Middle frontal gyrus (tissue), 1 donor: ENCODE measurements around the gene NELFB.
A peak's percentile ranks its signal among the peaks of the same experiment; 100 is the strongest.

Experiments used
- DNase-seq: peaks from one replicate; pipeline ENCODE4 v3.0.0-alpha.2; 2015; ENCODE audit warnings: low spot score; ENCODE audit errors: extremely low spot score

Gene NELFB

GRCh38 chr9:137223078-137223970, 31.8 kb upstream of the NELFB start:
- peak; percentile 93 for DNase-seq

DNA sequence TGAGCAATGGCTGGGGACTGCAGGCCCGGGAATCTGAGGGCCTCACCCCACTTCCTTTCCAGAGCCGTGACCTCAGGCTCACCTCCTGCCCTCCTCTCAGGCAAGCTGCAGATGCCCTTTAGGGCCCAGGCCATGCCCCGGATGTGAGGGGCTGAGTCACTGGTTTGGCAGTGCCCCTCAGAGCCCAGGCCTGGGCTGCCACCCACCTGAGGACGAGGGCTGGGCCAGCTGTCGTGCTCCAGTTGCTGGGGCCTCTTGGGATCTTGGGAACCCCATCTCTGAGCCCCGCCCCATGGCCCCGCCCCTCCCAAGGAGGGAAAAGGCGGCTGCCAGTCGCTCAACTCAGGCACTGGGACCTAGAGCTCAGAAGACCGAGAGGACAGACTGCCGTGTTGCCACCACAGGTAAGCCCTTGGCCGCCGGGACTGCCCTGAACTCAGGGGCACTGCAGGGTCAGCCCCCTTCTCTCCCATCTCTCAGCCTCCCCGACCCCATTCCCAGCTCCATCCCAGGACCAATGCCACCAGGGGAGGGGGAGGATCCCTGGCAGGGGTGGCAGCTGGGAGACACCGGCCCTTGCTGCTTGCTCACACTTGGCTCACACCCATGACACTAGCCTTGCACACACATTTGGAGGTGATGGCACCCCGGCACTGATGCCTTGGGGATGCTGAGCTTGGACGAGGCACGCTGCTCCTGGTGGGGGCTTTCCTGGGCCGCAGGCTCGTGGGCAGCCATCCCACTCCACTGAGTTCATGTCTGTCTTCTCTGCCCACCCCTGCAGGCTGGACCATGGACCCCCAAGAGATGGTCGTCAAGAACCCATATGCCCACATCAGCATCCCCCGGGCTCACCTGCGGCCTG, 30.1 kb upstream of the NELFB start, which contains the start of gene CYSRT1:
Gene CYSRT1 (plus strand): TSS at position 345 of the 865 bp plus-strand sequence. CDS start 448 bp downstream, at position 793.
- no peak for DNase-seq

GRCh38 chr9:137225699-137226331, 29.3 kb upstream of the NELFB start:
- DNase-seq: no peak

DNA sequence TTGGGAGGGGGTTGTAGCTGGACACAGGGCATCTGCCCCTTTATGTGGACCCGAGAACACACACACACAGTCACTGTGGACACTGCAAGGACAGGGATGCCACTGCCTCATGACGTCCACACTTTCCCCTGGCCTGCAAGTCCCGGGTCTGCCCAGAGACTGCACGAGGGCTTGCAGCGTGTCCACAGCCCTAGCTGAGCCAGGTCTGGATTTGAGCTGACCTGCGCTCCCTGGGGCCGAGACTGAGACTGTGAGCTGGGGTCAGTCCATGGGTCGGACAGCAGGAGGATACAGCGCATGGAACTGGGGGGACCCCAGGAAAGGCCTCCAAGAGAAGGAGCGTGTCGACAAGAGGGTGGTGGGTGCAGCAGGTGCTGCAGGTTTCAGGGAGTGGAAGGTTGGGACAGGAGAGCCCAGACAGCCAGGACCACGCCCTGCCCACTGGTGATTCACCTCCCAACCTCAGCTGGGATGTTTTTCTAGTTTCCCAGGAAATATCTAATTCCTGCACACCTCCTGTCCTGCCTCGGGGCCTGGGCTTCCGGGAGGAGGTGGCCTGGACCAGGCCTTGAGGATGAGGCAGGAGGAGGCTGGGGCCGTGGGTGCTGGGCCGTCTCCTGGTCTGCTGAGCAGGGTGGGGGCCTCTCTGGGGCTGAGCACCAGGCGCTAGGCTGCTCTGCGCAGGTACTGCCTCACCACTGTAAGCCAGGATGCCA, 28.6 kb upstream of the NELFB start:
- DNase-seq: no peak

GRCh38 chr9:137227054-137227852, 27.9 kb upstream of the NELFB start, which contains the start of gene RNF224:
RNF224 (plus strand) TSS chr9:137227502; CDS start chr9:137228336, 834 bp downstream.
- peak; percentile 20 for DNase-seq

DNA sequence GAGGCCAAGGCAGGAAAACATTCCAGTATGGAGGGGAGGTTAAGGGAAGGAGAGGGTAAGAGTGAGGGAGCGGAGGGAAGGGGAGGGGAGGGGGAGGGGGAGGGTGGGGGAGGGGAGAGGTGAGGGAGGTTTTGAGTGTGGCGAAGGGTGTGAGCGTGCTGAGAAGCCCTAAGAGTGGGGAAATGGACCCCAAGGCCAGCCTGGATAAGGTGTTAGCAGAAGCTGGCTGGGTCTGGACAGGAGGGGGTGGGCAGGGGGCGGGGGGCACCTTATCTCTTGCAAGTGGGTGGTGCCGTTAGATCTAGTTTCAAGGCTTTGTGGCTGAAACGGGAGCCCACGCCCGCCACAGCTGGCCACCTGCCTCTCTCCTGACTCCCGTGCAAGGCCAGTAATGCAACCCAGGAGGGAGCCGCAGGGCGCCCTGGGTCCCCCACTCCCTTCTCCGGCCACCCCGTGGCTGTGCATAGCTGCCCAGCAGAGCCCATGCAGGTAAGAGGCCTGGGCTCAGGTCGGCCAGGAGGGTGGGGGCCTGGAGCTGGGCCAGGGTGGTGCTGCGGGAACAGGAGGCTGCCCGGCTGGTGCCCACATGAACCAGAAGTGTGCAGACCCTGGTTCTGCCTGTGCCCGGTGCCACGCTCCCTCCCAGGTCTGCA, 27.1 kb upstream of the NELFB start:
- DNase-seq: no peak

DNA sequence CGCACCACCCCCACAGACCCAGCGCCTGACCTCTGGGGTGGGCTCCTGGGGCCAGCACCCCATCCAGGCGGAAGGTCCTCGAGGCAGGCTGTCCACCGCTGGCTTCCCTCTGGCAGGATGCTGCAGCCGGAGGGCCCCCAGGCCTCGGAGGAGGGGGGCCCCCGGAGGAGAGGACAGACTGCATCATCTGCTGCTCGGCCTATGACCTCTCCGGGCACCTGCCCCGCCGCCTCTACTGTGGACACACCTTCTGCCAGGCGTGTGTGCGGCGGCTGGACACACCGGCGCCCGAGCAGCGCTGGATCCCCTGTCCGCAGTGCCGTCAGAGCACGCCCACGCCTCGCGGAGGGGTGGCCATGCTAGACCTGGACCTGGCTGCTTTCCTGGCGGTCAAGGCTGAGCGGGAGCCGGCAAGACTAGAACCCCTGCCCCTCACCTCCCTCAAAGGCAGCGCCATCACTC, 26.6 kb upstream of the NELFB start:
- DNase-seq: no peak

GRCh38 chr9:137228968-137229896, 25.9 kb upstream of the NELFB start:
- DNase-seq: no peak

- DNase-seq: no peak
These were observed 25.0 kb upstream of the NELFB start for GRCh38 chr9:137229903-137230704.

GRCh38 chr9:137230705-137231371, 24.3 kb upstream of the NELFB start, which contains the start of gene SLC34A3:
SLC34A3 (plus strand) TSS chr9:137230901; CDS start chr9:137231703, 802 bp downstream.
- DNase-seq: no peak

DNA sequence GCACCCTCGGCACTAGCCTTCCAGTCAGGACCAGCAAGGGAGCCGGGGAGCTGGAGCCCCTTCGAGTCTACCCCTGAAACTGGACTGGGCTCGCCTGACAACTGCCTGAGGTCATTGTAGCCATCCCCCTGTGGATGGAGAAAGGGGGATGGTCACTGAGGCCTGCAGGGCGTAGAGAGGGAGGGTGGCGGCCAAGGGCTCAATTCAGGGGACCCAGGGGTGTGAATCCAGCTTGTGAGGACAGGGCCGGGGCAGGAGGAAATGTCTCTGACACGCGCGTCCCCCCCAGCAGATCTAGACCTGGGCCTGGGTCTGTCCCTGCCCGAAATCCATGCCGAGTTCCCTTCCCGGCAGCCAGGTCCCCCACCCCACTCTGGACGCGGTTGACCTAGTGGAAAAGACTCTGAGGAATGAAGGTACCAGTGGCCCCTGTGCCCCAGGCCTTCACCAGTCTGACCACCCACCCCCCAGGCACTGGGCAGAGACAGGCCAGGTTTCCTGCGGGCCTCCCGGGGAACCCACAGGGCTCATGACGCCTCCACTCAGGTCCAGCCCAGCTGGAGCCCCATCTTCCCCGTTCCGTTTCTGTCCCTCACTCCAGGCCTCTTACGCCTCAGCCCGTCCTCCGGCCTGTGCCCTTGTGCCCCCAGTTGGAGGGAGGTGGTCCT, 23.6 kb upstream of the NELFB start:
- DNase-seq: no peak

GRCh38 chr9:137232101-137232500, 23.0 kb upstream of the NELFB start:
- DNase-seq: no peak

DNA sequence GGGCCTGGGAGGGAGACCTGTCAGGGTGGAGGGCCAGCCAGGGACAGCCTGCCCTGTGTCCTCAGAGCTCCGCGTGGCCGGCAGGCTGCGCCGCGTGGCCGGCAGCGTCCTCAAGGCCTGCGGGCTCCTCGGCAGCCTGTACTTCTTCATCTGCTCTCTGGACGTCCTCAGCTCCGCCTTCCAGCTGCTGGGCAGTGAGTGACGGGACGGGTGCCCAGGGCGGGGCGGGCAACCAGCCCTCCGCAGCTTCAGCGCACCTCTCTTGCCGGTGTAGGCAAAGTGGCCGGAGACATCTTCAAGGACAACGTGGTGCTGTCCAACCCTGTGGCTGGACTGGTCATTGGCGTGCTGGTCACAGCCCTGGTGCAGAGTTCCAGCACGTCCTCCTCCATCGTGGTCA, 22.6 kb upstream of the NELFB start:
- DNase-seq: no peak

- no peak for DNase-seq
These were observed 21.8 kb upstream of the NELFB start for GRCh38 chr9:137233143-137233980.

DNA sequence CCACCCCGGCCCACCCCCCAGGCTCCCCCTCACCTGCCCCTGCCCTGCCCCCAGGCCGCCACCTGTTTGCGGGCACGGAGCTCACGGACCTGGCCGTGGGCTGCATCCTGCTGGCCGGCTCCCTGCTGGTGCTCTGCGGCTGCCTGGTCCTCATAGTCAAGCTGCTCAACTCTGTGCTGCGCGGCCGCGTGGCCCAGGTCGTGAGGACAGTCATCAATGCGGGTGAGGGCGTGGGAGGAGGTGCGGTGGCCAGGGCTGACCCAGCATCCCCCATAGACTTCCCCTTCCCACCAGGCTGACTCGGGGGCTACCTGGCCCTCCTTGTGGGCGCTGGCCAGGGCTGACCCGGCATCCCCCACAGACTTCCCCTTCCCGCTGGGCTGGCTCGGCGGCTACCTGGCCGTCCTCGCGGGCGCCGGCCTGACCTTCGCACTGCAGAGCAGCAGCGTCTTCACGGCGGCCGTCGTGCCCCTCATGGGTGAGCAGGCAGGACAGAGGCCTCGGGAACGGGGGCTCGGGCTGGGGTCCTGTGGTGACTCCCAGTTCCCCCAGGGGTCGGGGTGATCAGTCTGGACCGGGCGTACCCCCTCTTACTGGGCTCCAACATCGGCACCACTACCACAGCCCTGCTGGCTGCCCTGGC, 21.0 kb upstream of the NELFB start:
- no peak for DNase-seq
